Brain pericyte (primary cell): ENCODE measurements around the gene GOLPH3L.
"Not testable (repeated sequence)": the region's sequence is repeated elsewhere in the genome, so short reads cannot be mapped to it uniquely, and the experiment has no call there.

Experiments
- DNase-seq: peaks from one replicate; pipeline ENCODE4 v3.0.0-alpha.2; 2012; ENCODE audit warnings: low read depth, low spot score

The GOLPH3L gene

GRCh38 chr1:150615346-150616201 is 81.4 kb downstream of the GOLPH3L start:
- no peak for DNase-seq

GRCh38 chr1:150613061-150613920 is 83.7 kb downstream of the GOLPH3L start:
- no peak for DNase-seq

GRCh38 chr1:150612014-150612345 is 85.0 kb downstream of the GOLPH3L start:
- no peak for DNase-seq

GRCh38 chr1:150610576-150610975 is 86.4 kb downstream of the GOLPH3L start:
- no peak for DNase-seq

GRCh38 chr1:150609732-150610131 is 87.2 kb downstream of the GOLPH3L start:
- no peak for DNase-seq

- no peak for DNase-seq
Observed at GRCh38 chr1:150606463-150607142, 90.4 kb downstream of the GOLPH3L start.

GRCh38 chr1:150605451-150605731 is 91.6 kb downstream of the GOLPH3L start:
- not testable (repeated sequence) for DNase-seq

- DNase-seq, result no peak
Observed at GRCh38 chr1:150604226-150604588, 92.7 kb downstream of the GOLPH3L start.

GRCh38 chr1:150603711-150604110 is 93.2 kb downstream of the GOLPH3L start:
- DNase-seq, result no peak

GRCh38 chr1:150602372-150602771 is 94.6 kb downstream of the GOLPH3L start:
- DNase-seq, result not testable (repeated sequence)

- DNase-seq, result no peak
Observed at GRCh38 chr1:150601540-150601939, 95.4 kb downstream of the GOLPH3L start.

- not testable (repeated sequence) for DNase-seq
Observed at GRCh38 chr1:150598346-150598745, 98.6 kb downstream of the GOLPH3L start.

GRCh38 chr1:150596976-150597375 is 100.0 kb downstream of the GOLPH3L start:
- DNase-seq, result no peak
